ENCODE results near the gene CDC7. TPM values are rescaled to one million over a fixed set of nuclear protein-coding genes. Genes with fewer than 3 reads are reported as not detected.

Gene CDC7
- total RNA-seq, 2 experiments from 2014 or later = 28.0 to 30.3 TPM

- H3K4me1 Mint-ChIP-seq (ENCODE audit: low read depth) = no peaks in the 10 kb centered on the region
- intact Hi-C loops (cut with micrococcal nuclease) = no loop called here
- no peak overlapping the region for H3K4me3 Mint-ChIP-seq
- DNase-seq = no peak
- ATAC-seq = no peak
- no peaks in the 10 kb centered on the region for H3K36me3 Mint-ChIP-seq (ENCODE audit: low read depth)
- TF ChIP-seq CTCF (IDR thresholded peaks at IDR 0.05) = no peak
- CTCF ChIA-PET = no interaction called here
- H3K27ac Mint-ChIP-seq = no peak overlapping the region
- H3K27me3 Mint-ChIP-seq = no peaks in the 10 kb centered on the region
- POLR2A ChIA-PET = no interaction called here
- H3K9me3 Mint-ChIP-seq = no peaks in the 10 kb centered on the region
Measured at GRCh38 chr1:91476533-91477217, 24.0 kb upstream of the CDC7 start.

- peaks cover 6% of the 10 kb centered on the region for H3K27me3 Mint-ChIP-seq
- TF ChIP-seq CTCF (IDR thresholded peaks at IDR 0.05) = no peak
- ATAC-seq = no peak
- CTCF ChIA-PET = no interaction called here
- H3K27ac Mint-ChIP-seq = no peak overlapping the region
- peaks cover 6% of the 10 kb centered on the region for H3K4me1 Mint-ChIP-seq (ENCODE audit: low read depth)
- DNase-seq = no peak
- H3K9me3 Mint-ChIP-seq = peaks cover 9% of the 10 kb centered on the region
- no peaks in the 10 kb centered on the region for H3K36me3 Mint-ChIP-seq (ENCODE audit: low read depth)
- intact Hi-C loops (cut with micrococcal nuclease) = no loop called here
- H3K4me3 Mint-ChIP-seq = no peak overlapping the region
- POLR2A ChIA-PET = no interaction called here
Measured at GRCh38 chr1:91487469-91487868, 13.2 kb upstream of the CDC7 start.

GRCh38 chr1:91490501-91490900 is 10.2 kb upstream of the CDC7 start:
- ATAC-seq = no peak
- TF ChIP-seq CTCF (IDR thresholded peaks at IDR 0.05) = no peak
- intact Hi-C loops (cut with micrococcal nuclease) = no loop called here

GRCh38 chr1:91498035-91498434 is 2.6 kb upstream of the CDC7 start:
- no peaks in the 10 kb centered on the region for H3K27me3 Mint-ChIP-seq
- peaks cover 11% of the 10 kb centered on the region for H3K36me3 Mint-ChIP-seq (ENCODE audit: low read depth)
- H3K4me1 Mint-ChIP-seq (ENCODE audit: low read depth) = peaks cover 8% of the 10 kb centered on the region
- CTCF ChIA-PET = no interaction called here
- ATAC-seq (no peak), DNase-seq (no peak)
- no peak for TF ChIP-seq CTCF (IDR thresholded peaks at IDR 0.05)
- no peak overlapping the region for H3K4me3 Mint-ChIP-seq
- H3K9me3 Mint-ChIP-seq = no peaks in the 10 kb centered on the region
- H3K27ac Mint-ChIP-seq = no peak overlapping the region
- intact Hi-C loops (cut with micrococcal nuclease) = no loop called here
- POLR2A ChIA-PET = no interaction called here

More at GRCh38 chr1:91490501-91490900, 10.2 kb upstream of the CDC7 start:
- POLR2A ChIA-PET = no interaction called here
- no peak for DNase-seq
- Mint-ChIP-seq H3K36me3 (ENCODE audit: low read depth) (no peaks in the 10 kb centered on the region), H3K4me1 (ENCODE audit: low read depth) (peaks cover 6% of the 10 kb centered on the region), H3K9me3 (no peaks in the 10 kb centered on the region), H3K27me3 (peaks cover 3% of the 10 kb centered on the region), H3K27ac (no peak overlapping the region), H3K4me3 (no peak overlapping the region)
- CTCF ChIA-PET = no interaction called here

GRCh38 chr1:91498498-91499245 is 2.0 kb upstream of the CDC7 start:
- ChIA-PET POLR2A (no interaction called here), CTCF (no interaction called here)
- DNase-seq = no peak
- no peak for TF ChIP-seq CTCF (IDR thresholded peaks at IDR 0.05)
- H3K4me3 Mint-ChIP-seq = no peak overlapping the region
- H3K4me1 Mint-ChIP-seq (ENCODE audit: low read depth) = peaks cover 9% of the 10 kb centered on the region
- ATAC-seq = no peak
- peaks cover 11% of the 10 kb centered on the region for H3K36me3 Mint-ChIP-seq (ENCODE audit: low read depth)
- no peaks in the 10 kb centered on the region for H3K9me3 Mint-ChIP-seq
- intact Hi-C loops (cut with micrococcal nuclease) = no loop called here
- no peak overlapping the region for H3K27ac Mint-ChIP-seq
- no peaks in the 10 kb centered on the region for H3K27me3 Mint-ChIP-seq
